HEK293T (cell line): ENCODE results near the gene IQSEC1.

Experiments used
- CTCF ChIA-PET: fragments of 350-600 bp; formaldehyde crosslinking; extraction: SDS; loops from one replicate; lab custom pipeline; 2021; ENCODE audit warnings: antibody characterized with exemption, inconsistent platforms; lab: Yijun Ruan, JAX
- POLR2A ChIA-PET: fragments of 350-600 bp; formaldehyde crosslinking; extraction: SDS; loops from one replicate; lab custom pipeline; 2020; ENCODE audit warnings: antibody characterized with exemption, inconsistent platforms; lab: Yijun Ruan, JAX
- DNase-seq: peaks from one replicate; pipeline ENCODE4 v3.0.0; 2012; ENCODE audit warnings: mixed read lengths; ENCODE audit errors: extremely low spot score
- ARNT ChIP-seq: fragments of 450-650 bp; IDR thresholded peaks from 2 replicates; pipeline ENCODE4 v1.6.1; 2017; ENCODE audit warnings: mild to moderate bottlenecking
- BHLHE40 ChIP-seq: fragments of 450-650 bp; IDR thresholded peaks from 2 replicates; pipeline ENCODE4 v1.6.1; 2016; ENCODE audit warnings: mild to moderate bottlenecking, moderate library complexity, borderline replicate concordance
- CTBP1 ChIP-seq: fragments of 450-650 bp; IDR thresholded peaks from 2 replicates; pipeline ENCODE4 v1.6.1; 2016; ENCODE audit warnings: borderline replicate concordance
- ELF4 ChIP-seq: fragments of 450-650 bp; IDR thresholded peaks from 2 replicates; pipeline ENCODE4 v1.6.1; 2017; ENCODE audit warnings: antibody characterized with exemption
- FOXA1 ChIP-seq: fragments of 450-650 bp; IDR thresholded peaks from 2 replicates; pipeline ENCODE4 v1.6.1; 2016; ENCODE audit warnings: mild to moderate bottlenecking
- FOXK2 ChIP-seq: fragments of 450-650 bp; IDR thresholded peaks from 2 replicates; pipeline ENCODE4 v1.6.1; 2016; ENCODE audit warnings: mild to moderate bottlenecking
- FOXM1 ChIP-seq: fragments of 450-650 bp; IDR thresholded peaks from 2 replicates; pipeline ENCODE4 v1.6.1; 2017; ENCODE audit warnings: mild to moderate bottlenecking, borderline replicate concordance
- HDGF ChIP-seq: fragments of 450-650 bp; IDR thresholded peaks from 2 replicates; pipeline ENCODE4 v1.6.1; 2017; ENCODE audit warnings: antibody characterized with exemption, borderline replicate concordance
- L3MBTL2 ChIP-seq: fragments of 450-650 bp; conservative IDR thresholded peaks from 2 replicates; pipeline ENCODE4 v1.6.1; 2016; ENCODE audit warnings: mild to moderate bottlenecking
- LEF1 ChIP-seq: fragments of 450-650 bp; IDR thresholded peaks from 2 replicates; pipeline ENCODE4 v1.6.1; 2017; ENCODE audit warnings: mild to moderate bottlenecking, borderline replicate concordance
- NFRKB ChIP-seq: fragments of 450-650 bp; IDR thresholded peaks from 2 replicates; pipeline ENCODE4 v1.6.1; 2016; ENCODE audit warnings: mild to moderate bottlenecking, moderate library complexity
- SP1 ChIP-seq: fragments of 450-650 bp; IDR thresholded peaks from 2 replicates; pipeline ENCODE4 v1.6.1; 2017
- SUZ12 ChIP-seq: fragments of 450-650 bp; IDR thresholded peaks from 2 replicates; pipeline ENCODE4 v1.6.1; 2016; ENCODE audit warnings: mild to moderate bottlenecking
- TARDBP ChIP-seq: fragments of 450-650 bp; IDR thresholded peaks from 2 replicates; pipeline ENCODE4 v1.6.1; 2016
- ZNF384 ChIP-seq: fragments of 450-650 bp; IDR thresholded peaks from 2 replicates; pipeline ENCODE4 v1.6.1; 2016
- TF ChIP-seq, protein P1 (sequence below): fragments of 450-650 bp; IDR thresholded peaks from 2 replicates; pipeline ENCODE4 v1.6.1; 2016

The IQSEC1 gene

DNA sequence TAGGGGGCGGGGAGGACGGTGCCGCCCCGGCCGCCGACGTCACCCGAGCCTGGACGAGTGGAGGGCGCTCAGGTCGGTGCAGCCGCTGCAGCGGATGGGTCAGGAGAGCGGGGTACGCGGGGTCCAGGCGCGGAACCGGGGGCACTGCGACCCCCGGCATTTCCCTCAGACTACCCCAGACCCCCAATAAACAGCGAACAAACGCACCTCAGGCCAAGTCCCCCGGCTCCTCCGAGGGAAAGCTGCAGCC is 78.9 kb downstream of the IQSEC1 start:
- peak; percentile 43 for DNase-seq
- POLR2A ChIA-PET, result no interaction called here
- CTCF ChIA-PET, result interaction anchor here (1.4 to 2.1 kb wide), 2 partner anchors 10 to 28 kb away, joined by 3 to 8 read pairs; no protein-coding TSS in a partner anchor
- TF ChIP-seq ZNF384, result no peak
- TF ChIP-seq TARDBP, result no peak
- TF ChIP-seq ELF4, result no peak
- TF ChIP-seq L3MBTL2, result no peak
- TF ChIP-seq, protein P1, sequence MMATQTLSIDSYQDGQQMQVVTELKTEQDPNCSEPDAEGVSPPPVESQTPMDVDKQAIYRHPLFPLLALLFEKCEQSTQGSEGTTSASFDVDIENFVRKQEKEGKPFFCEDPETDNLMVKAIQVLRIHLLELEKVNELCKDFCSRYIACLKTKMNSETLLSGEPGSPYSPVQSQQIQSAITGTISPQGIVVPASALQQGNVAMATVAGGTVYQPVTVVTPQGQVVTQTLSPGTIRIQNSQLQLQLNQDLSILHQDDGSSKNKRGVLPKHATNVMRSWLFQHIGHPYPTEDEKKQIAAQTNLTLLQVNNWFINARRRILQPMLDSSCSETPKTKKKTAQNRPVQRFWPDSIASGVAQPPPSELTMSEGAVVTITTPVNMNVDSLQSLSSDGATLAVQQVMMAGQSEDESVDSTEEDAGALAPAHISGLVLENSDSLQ, result no peak
- no peak for TF ChIP-seq FOXA1
- no peak for TF ChIP-seq FOXK2
- TF ChIP-seq FOXM1, result no peak
- TF ChIP-seq SUZ12, result no peak
- no peak for TF ChIP-seq SP1
- TF ChIP-seq BHLHE40, result no peak
- TF ChIP-seq LEF1, result no peak
- no peak for TF ChIP-seq ARNT
- no peak for TF ChIP-seq HDGF
- no peak for TF ChIP-seq CTBP1
- TF ChIP-seq NFRKB, result no peak

- DNase-seq, result peak; percentile 44
- POLR2A ChIA-PET, result no interaction called here
- CTCF ChIA-PET, result interaction anchor here (1.4 to 2.1 kb wide), 3 partner anchors 10 to 27 kb away, joined by 3 to 8 read pairs (median 3); no protein-coding TSS in a partner anchor
- TF ChIP-seq CTBP1 (no peak), FOXM1 (0 out of 2 replicates have a peak, but pooled peaks have one; percentile 36)
Observed at GRCh38 chr3:12993517-12994356, 79.5 kb downstream of the IQSEC1 start.

DNA sequence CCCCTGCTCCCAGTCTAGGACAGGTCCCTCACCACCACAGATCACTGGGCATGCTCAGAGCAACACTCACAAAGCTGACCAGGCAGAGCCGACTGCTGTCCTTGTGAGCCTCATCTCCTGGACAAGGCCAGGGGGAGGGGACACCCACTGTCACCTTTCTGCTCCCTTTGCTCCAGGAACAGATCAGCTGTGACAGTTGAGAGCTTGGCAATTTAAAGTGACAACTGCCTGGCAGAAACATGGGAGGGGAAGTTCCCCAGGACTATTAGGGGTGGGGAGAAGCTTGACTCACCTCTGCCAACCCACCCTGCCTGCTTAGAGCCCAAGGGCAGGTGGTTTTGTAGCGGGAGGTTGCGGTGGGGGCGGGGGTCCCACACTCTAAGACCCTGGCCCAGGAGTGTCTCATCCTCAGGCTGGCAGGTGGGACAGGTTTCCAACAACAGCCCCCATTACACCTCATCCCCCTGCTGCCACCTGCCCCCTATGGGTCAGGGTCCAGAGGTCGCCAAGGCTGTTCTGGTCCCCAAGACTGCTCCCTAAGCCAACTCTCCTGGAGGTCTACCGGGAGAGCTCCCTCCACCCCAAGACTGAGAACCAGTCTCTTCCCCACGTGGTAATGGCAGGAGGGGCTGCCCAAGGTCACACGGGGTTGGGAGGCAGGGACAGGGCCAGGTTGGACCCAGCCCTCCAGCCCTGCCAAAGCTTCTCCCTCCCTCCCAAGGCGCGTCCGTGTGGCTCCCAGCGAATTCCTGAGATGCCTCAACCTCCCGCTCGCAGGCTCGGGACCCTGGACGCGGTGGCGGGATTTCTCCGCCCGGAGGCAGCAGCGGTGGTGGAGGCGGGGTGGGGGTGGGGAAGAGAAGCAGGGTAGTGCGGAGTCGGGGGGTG is 80.4 kb downstream of the IQSEC1 start:
- no peak for TF ChIP-seq L3MBTL2
- no peak for TF ChIP-seq TARDBP
- TF ChIP-seq SP1, result no peak
- TF ChIP-seq ARNT, result no peak
- TF ChIP-seq BHLHE40, result no peak
- TF ChIP-seq ZNF384, result no peak
- TF ChIP-seq ELF4, result no peak
- no peak for TF ChIP-seq LEF1
- TF ChIP-seq FOXK2, result no peak
- DNase-seq, result peak; percentile 28
- POLR2A ChIA-PET, result interaction anchor here (0.7 kb wide), 1 partner anchor 24 kb away, joined by 3 read pairs; no protein-coding TSS in a partner anchor
- CTCF ChIA-PET, result interaction anchor here (0.7 to 2.1 kb wide), 3 partner anchors 9 to 86 kb away, joined by 3 to 8 read pairs (median 3); no protein-coding TSS in a partner anchor

- no peak for DNase-seq
- TF ChIP-seq SUZ12 (no peak), ZNF384 (no peak), BHLHE40 (no peak), L3MBTL2 (no peak), FOXA1 (no peak), SP1 (no peak), FOXK2 (no peak), NFRKB (no peak), ARNT (no peak), CTBP1 (no peak), ELF4 (no peak), HDGF (no peak), FOXM1 (no peak)
- TF ChIP-seq, protein P1, result no peak
- CTCF ChIA-PET, result no interaction called here
- POLR2A ChIA-PET, result no interaction called here
Observed at GRCh38 chr3:12991861-12992281, 81.4 kb downstream of the IQSEC1 start.

DNA sequence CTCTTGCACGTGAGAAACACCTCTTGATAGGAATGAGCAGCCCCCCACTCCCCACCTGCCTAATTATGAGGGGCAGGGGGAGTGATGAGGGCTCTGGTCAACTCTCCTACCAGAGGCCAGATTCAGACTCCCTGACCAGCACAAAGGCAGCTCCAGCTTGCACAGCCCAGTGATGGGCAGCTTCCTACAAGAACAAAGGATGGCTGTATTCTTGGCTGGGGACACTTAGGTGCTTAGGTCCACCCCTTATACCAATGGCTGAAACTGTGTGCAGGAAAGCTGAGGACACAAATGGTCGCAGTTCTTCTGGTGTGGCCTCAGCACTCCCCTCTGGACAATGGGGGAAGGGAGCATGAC is 81.8 kb downstream of the IQSEC1 start:
- ChIA-PET POLR2A (no interaction called here), CTCF (no interaction called here)
- TF ChIP-seq HDGF (no peak), ZNF384 (no peak), FOXM1 (no peak), ARNT (no peak), BHLHE40 (no peak), TARDBP (no peak), ELF4 (no peak), CTBP1 (no peak), NFRKB (no peak), L3MBTL2 (no peak), LEF1 (no peak), FOXA1 (no peak), SP1 (no peak)
- TF ChIP-seq, protein P1, result no peak
- DNase-seq, result no peak
